ENCODE results near the gene PLIN5.

The PLIN5 gene

DNA sequence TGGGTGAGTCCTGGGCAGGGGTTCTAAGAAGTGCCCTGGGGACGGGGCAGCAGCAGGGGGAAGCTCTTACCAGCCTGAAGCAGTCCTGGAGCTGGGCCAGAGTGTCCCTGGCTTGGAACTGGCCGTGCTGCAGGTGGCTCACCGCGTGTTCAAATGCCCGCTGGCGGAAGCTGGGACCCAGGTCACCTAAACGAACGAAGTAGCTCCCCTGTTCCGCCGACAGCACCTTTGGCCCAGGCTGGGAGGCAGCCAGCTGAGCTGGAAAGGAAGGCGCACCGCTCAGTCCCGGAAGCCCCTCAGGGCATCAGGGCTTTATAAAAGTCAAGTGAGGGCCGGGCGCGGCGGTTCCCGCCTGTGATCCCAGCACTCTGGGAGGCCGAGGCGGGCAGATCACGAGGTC lies 26.3 kb downstream of the PLIN5 start:
- Histone ChIP-seq H2AFZ (ENCODE audit: low read length) (no peak overlapping the region), H3K27me3 (replicated peaks; ENCODE audit: insufficient read depth, low read length) (peaks cover 13% of the 10 kb centered on the region), H3K4me1 (ENCODE audit: low read length) (no peaks in the 10 kb centered on the region), H3F3A (ENCODE audit: insufficient read depth, low read length) (no peaks in the 10 kb centered on the region), H3K4me2 (ENCODE audit: low read depth, low read length) (no peak overlapping the region), H3K36me3 (replicated peaks; ENCODE audit: insufficient read depth, low read length) (no peaks in the 10 kb centered on the region), H3K79me2 (ENCODE audit: low read length) (no peaks in the 10 kb centered on the region), H3K9me3 (replicated peaks; ENCODE audit: insufficient read depth, low read length) (no peaks in the 10 kb centered on the region), H4K20me1 (ENCODE audit: insufficient read depth, low read length) (no peaks in the 10 kb centered on the region), H3K27ac (ENCODE audit: low read length) (no peak overlapping the region), H3K9ac (ENCODE audit: low read length) (no peak overlapping the region), H3K4me3 (ENCODE audit: low read length) (no peak overlapping the region), H3K9me2 (replicated peaks; ENCODE audit: insufficient read depth, low read length) (no peaks in the 10 kb centered on the region)
- TF ChIP-seq CTCF (IDR thresholded peaks at IDR 0.05; ENCODE audit: low read length) (no peak), EZH2 (optimal IDR thresholded peaks at IDR 0.05; ENCODE audit: low read depth, low read length) (no peak), EZH2phosphoT487 (IDR thresholded peaks at IDR 0.05; ENCODE audit: low read length) (no peak)
- no peak for DNase-seq

DNA sequence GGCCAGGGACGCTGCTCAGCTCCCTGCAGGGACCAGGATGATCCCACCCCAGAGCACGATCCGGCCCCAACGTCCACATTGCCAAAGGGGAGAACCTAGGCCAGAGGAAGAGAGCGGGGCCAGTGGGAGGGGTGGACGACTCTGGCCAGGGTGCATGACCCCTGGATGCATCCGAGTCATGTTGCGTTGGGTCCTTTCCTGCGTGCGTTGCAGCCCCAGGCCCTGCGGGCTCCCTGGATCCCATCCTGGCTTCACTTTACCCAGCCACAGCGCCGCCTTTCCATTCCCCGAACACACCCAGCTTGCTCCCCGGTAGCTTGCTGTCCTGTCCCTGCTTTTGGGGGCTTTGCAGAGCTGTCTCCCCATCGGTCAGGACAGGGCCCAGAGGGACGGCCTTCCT lies 27.2 kb downstream of the PLIN5 start:
- Histone ChIP-seq H3K4me1 (ENCODE audit: low read length) (no peaks in the 10 kb centered on the region), H4K20me1 (ENCODE audit: insufficient read depth, low read length) (no peaks in the 10 kb centered on the region), H3K27ac (ENCODE audit: low read length) (no peak overlapping the region), H3K9ac (ENCODE audit: low read length) (no peak overlapping the region), H2AFZ (ENCODE audit: low read length) (no peak overlapping the region), H3K79me2 (ENCODE audit: low read length) (no peaks in the 10 kb centered on the region), H3K9me3 (replicated peaks; ENCODE audit: insufficient read depth, low read length) (no peaks in the 10 kb centered on the region), H3K9me2 (replicated peaks; ENCODE audit: insufficient read depth, low read length) (no peaks in the 10 kb centered on the region), H3K36me3 (replicated peaks; ENCODE audit: insufficient read depth, low read length) (no peaks in the 10 kb centered on the region), H3F3A (ENCODE audit: insufficient read depth, low read length) (no peaks in the 10 kb centered on the region), H3K4me2 (ENCODE audit: low read depth, low read length) (no peak overlapping the region), H3K27me3 (replicated peaks; ENCODE audit: insufficient read depth, low read length) (peaks cover 8% of the 10 kb centered on the region; the same call in 1 of the 2 replicates), H3K4me3 (ENCODE audit: low read length) (no peak overlapping the region)
- TF ChIP-seq CTCF (IDR thresholded peaks at IDR 0.05; ENCODE audit: low read length) (no peak), EZH2phosphoT487 (IDR thresholded peaks at IDR 0.05; ENCODE audit: low read length) (no peak), EZH2 (optimal IDR thresholded peaks at IDR 0.05; ENCODE audit: low read depth, low read length) (no peak)
- DNase-seq = no peak

DNA sequence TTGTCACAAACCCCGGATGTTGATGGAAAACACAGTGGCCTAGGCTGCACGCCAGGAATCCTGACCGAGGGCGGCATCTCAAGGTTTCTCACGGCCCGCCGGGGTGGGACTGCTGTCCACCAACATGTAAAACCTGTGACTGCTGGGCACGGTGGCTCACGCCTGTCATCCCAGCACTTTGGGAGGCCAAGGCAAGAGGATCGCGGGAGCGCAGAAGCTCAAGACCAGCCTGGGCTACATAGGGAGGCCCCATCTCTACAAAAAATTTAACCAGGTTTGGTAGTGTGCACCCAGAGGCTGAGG lies 27.9 kb downstream of the PLIN5 start:
- Histone ChIP-seq H4K20me1 (ENCODE audit: insufficient read depth, low read length) (no peaks in the 10 kb centered on the region), H3K4me1 (ENCODE audit: low read length) (no peaks in the 10 kb centered on the region), H3K9me2 (replicated peaks; ENCODE audit: insufficient read depth, low read length) (no peaks in the 10 kb centered on the region), H3K4me2 (ENCODE audit: low read depth, low read length) (no peak overlapping the region), H3K9ac (ENCODE audit: low read length) (no peak overlapping the region), H3K79me2 (ENCODE audit: low read length) (no peaks in the 10 kb centered on the region), H2AFZ (ENCODE audit: low read length) (no peak overlapping the region), H3K27ac (ENCODE audit: low read length) (no peak overlapping the region), H3K27me3 (replicated peaks; ENCODE audit: insufficient read depth, low read length) (peaks cover 8% of the 10 kb centered on the region; the same call in 1 of the 2 replicates), H3F3A (ENCODE audit: insufficient read depth, low read length) (no peaks in the 10 kb centered on the region), H3K9me3 (replicated peaks; ENCODE audit: insufficient read depth, low read length) (no peaks in the 10 kb centered on the region), H3K4me3 (ENCODE audit: low read length) (no peak overlapping the region), H3K36me3 (replicated peaks; ENCODE audit: insufficient read depth, low read length) (no peaks in the 10 kb centered on the region)
- TF ChIP-seq CTCF (IDR thresholded peaks at IDR 0.05; ENCODE audit: low read length) (no peak), EZH2phosphoT487 (IDR thresholded peaks at IDR 0.05; ENCODE audit: low read length) (no peak)
- no peak for DNase-seq
